ENCODE results near the gene CSH2.
"Not testable (repeated sequence)": the region's sequence is repeated elsewhere in the genome, so short reads cannot be mapped to it uniquely, and the experiment has no call there.

CSH2 gene

GRCh38 chr17:63873577-63873976 is at the start of gene CSH2:
TSS of gene CSH2 (minus strand) at chr17:63873677. CDS start at chr17:63873614, 63 bp downstream.
- not testable (repeated sequence) for DNase-seq

DNA sequence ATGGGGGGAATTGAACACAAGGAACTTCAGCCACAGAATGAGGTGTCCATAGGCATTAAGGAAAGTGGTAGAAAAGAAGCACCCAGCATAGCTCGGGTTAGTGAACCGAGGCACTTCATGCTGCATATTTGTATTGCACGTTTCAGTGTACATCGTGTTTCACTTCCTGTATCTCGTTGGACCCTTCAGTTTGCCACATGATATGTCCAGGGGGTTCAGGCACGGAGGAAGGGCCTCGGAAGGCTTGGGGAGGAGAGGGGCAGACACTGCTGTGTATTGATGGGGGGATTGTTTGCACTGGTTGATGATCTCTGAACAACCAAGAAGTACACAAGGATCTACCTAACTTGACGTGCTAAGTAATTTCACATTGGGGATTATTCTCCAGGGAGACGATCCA is 48.9 kb upstream of the CSH2 start:
- not testable (repeated sequence) for DNase-seq

DNA sequence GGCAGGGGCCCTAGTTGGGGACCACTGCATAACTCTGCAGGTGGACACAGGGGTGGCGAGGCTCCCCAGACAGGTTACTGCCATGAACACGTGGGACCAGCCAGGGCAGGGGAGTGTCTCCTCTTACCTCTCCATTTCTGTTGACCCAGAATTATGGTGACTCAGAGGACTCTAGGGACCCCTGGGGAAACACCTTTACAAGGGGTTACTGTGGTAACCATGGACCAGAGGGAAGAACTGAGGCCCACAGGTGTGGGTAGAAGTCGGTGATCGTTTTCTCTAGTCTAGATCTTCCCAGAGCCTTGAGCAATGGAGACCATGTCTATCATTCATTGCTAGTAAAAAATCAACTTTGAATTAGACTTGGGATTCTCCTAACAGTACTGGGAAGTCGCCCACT is 47.3 kb upstream of the CSH2 start:
- not testable (repeated sequence) for DNase-seq

GRCh38 chr17:63920050-63920449 is 46.6 kb upstream of the CSH2 start:
- not testable (repeated sequence) for DNase-seq

DNA sequence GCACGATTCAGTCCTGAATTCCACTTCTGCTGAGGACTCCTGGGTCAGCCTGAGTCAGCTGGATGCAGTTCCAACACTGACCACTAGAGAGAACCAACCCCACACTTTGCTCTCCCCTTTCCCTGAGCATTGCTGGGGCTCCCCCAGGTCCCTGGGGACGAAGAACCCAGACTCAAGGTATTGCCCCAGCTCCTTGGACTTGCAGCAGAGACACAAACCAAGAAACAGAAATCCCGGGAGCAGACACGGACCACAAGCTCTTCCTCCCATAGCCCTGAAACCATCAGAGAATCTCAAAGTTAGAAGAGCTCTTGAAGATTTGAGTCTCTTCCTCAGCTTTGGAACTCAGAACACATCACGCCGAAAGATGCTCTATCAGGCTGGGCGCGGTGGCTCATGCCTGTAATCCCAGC is 45.8 kb upstream of the CSH2 start:
- peak; percentile 86 for DNase-seq

GRCh38 chr17:63918789-63919305 is 45.4 kb upstream of the CSH2 start, which contains the start of gene GH1:
TSS of gene GH1 (minus strand) at chr17:63918839. CDS start at chr17:63918776, 63 bp downstream.
- DNase-seq = not testable (repeated sequence)

DNA sequence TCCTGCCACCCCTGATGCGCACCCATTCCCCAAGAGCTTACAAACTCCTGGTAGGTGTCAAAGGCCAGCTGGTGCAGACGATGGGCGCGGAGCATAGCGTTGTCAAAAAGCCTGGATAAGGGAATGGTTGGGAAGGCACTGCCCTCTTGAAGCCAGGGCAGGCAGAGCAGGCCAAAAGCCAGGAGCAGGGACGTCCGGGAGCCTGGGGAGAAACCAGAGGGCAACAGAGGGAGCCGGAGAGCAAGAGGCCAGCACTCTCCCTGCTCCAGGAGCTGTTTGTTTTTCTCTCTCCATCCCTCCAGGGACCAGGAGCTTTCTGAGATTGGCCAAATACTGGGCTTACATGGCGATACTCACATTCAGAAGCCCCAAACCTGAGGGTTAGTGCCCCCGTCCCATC is 44.8 kb upstream of the CSH2 start:
- DNase-seq = no peak

- DNase-seq = no peak
Measured at GRCh38 chr17:63917646-63918045, 44.2 kb upstream of the CSH2 start.

- DNase-seq = not testable (repeated sequence)
Measured at GRCh38 chr17:63917206-63917605, 43.7 kb upstream of the CSH2 start.

GRCh38 chr17:63916566-63917185 is 43.2 kb upstream of the CSH2 start:
- DNase-seq = no peak

GRCh38 chr17:63915753-63916152 is 42.3 kb upstream of the CSH2 start:
- DNase-seq = not testable (repeated sequence)

DNA sequence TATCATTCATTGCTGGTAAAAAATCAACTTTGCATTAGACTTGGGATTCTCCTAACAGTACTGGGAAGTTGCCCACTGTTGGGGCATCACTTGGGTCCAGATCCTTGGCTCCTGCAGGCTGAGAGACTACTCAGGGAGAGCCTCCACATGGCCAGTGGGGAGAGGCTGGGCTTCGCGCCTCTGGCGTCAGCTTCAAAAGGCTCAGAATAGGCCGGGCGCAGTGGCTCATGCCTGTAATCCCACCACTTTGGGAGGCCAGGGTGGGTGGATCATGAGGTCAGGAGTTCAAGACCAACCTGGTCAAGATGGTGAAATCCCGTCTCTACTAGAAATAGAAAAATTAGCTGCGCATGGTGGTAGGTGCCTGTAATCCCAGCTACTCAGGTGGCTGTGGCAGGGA is 41.0 kb upstream of the CSH2 start:
- no peak for DNase-seq

DNA sequence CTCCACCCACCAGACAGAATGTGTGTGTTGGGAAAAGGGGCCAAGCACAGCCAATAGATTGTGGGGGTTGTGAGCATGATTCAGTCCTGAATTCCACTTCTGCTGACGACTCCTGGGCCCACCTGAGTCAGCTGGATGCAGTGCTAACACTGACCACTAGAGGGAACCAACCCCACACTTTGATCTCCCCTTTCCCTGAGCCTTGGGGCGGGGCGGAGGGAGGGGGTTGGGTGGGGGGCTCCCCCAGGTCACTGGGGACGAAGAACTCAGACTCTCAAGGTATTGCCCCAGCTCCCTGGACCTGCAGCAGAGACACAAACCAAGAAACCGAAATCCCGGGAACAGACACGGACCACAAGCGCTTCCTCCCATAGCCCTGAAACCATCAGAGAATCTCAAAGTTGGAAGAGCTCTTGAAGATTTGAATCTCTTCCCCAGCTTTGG is 38.2 kb upstream of the CSH2 start:
- DNase-seq = peak; percentile 88

GRCh38 chr17:63911041-63911635 is 37.7 kb upstream of the CSH2 start, which contains the start of gene CSHL1:
TSS of gene CSHL1 (minus strand) at chr17:63911258. CDS start at chr17:63911196, 62 bp downstream.
- DNase-seq = no peak

DNA sequence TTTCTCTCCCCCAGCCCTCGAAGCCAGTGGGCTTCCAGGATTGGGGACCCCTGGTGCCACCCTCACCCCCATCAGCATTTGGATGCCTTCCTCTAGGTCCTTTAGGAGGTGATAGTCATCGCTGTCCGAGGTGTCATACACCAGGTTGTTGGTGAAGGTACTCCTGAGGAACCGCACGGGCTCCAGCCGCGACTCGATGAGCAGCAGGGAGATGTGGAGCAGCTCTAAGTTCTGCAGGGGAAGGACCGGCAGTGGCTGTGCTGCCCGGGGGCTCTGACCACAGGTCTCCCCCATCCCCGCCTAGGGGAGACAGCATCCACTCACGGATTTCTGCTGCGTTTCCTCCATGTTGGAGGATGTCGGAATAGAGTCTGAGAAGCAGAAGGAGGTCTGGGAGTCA is 36.6 kb upstream of the CSH2 start:
- no peak for DNase-seq

- not testable (repeated sequence) for DNase-seq
Measured at GRCh38 chr17:63909586-63909985, 36.1 kb upstream of the CSH2 start.

DNA sequence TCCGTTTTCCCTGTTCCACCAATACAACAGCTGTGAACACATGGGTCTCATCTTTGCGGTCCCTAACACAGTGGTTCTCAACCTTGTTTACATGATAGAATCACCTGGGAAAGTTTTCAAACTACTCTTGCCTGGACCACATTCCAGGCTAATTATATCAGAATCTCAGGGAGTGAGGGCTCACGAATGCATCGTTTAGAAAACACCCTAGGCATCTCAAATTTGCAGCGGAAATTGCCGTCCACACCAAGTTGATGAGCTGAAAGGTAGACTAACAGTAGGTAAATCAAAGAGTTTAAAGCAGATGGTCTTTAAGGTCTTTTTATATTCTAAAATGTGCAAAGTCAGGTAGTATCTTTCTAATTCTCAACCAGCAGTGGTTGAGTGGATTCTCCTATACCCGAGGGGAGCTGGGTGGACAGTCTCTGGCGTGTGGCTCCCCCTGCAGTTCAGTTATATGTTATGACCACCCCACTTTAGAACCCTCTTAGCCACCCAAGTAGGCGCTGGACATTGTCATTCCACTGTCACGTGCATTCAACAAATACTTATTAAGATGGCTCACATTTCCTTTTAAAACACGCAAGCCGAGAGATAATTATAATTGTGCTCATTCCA is 33.8 kb upstream of the CSH2 start:
- DNase-seq = not testable (repeated sequence)

DNA sequence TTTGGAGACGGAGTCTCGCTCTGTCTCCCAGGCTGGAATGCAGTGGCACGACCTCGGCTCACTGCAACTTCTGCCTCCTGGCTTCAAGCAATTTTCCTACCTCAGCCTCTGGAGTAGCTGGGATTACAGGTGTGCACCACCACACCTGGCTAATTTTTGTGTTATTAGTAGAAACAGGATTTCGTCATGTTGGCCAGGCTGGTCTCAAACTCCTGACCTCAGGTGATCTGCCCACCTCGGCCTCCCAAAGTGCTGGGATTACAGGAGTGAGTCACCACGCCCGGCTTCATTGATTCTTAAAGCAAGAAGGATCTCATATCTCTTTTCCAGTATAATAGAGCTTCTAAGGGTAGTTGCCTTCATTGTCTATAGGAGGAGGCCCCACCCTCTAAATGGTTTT is 31.3 kb upstream of the CSH2 start:
- DNase-seq = not testable (repeated sequence)

DNA sequence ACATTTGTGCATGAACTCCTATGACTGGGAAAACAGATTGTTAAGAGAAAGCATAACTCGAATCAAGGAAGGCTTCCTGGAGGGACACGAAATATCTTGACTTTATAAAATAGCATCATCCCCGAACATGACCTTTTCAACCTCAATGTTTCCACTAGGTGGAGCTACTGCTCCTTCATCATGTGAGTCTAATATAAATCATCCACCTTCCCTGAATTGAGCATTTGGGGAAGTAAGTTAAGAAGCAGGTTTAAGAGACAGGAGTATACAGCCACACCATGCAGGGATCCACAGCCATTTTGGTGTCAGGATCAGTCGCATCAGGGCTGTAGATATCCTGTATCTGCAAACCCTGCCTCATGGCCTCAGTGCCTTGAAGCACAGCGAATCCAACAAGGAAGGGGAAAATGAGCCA is 30.3 kb upstream of the CSH2 start:
- DNase-seq = not testable (repeated sequence)

GRCh38 chr17:63901971-63902370 is 28.5 kb upstream of the CSH2 start:
- not testable (repeated sequence) for DNase-seq

GRCh38 chr17:63898899-63899798 is 25.7 kb upstream of the CSH2 start:
- DNase-seq = not testable (repeated sequence)

DNA sequence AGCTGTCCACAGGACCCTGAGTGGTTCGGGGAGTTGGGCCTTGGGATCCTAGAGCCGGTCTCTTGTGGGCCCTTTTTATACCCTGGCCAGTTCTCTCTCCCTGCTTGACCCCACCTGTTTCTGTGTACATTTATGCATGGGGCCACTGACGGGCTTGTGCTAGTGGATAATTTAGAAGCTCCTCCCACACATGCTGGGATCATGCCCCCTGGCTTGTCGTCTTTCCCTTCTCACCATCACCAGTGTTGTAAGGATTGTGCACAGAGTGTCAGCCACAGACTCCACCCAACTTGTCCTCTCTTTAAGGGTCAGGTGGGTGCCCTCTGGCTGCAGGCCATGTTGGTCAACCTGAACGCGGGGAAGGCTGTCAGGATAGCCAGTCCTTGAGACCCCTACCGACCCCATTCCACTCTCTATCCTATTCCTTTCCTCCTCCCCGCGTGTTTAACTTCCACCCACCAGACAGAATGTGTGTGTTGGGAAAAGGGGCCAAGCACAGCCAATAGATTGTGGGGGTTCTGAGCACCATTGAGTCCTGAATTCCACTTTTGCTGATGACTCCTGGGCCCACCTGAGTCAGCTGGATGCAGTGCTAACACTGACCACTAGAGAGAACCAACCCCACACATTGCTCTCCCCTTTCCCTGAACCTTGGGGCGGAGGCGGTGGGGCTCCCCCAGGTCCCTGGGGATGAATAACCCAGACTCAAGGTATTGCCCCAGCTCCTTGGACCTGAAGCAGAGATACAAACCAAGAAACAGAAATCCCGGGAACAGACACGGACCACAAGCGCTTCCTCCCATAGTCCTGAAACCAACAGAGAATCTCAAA is 23.3 kb upstream of the CSH2 start, which contains the start of gene CSH1:
CSH1 (minus strand) TSS at position 51 of the 831 bp plus-strand sequence. CDS start 63 bp downstream, outside the sequence.
- DNase-seq = not testable (repeated sequence)
